Measurements from ENCODE around the gene TM9SF2.
A peak's percentile ranks its signal among the peaks of the same experiment; 100 is the strongest.
"Not testable (repeated sequence)": the region's sequence is repeated elsewhere in the genome, so short reads cannot be mapped to it uniquely, and the experiment has no call there.

Gene TM9SF2, protein sequence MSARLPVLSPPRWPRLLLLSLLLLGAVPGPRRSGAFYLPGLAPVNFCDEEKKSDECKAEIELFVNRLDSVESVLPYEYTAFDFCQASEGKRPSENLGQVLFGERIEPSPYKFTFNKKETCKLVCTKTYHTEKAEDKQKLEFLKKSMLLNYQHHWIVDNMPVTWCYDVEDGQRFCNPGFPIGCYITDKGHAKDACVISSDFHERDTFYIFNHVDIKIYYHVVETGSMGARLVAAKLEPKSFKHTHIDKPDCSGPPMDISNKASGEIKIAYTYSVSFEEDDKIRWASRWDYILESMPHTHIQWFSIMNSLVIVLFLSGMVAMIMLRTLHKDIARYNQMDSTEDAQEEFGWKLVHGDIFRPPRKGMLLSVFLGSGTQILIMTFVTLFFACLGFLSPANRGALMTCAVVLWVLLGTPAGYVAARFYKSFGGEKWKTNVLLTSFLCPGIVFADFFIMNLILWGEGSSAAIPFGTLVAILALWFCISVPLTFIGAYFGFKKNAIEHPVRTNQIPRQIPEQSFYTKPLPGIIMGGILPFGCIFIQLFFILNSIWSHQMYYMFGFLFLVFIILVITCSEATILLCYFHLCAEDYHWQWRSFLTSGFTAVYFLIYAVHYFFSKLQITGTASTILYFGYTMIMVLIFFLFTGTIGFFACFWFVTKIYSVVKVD

DNA sequence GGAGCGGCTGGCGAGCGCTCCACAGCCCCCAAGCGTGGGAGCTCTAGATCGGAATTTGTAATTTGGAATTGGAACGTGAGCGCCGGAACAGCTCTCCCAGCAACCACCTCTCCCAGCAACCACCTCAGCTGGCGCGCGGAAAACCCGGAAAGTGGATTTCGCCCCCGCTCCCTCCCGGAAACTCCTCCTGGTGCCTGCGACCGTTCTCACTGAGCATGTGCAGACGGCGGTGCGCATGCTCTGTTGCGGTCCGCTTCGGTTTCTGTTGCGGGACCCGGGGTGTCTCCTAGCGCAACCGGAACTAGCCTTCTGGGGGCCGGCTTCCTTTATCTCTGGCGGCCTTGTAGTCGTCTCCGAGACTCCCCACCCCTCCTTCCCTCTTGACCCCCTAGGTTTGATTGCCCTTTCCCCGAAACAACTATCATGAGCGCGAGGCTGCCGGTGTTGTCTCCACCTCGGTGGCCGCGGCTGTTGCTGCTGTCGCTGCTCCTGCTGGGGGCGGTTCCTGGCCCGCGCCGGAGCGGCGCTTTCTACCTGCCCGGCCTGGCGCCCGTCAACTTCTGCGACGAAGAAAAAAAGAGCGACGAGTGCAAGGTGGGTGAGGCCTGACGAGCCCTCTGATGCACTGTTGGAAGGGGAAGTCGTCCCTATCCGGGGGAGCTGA is at the start of gene TM9SF2:
TM9SF2 (plus strand) TSS at position 289 of the 664 bp plus-strand sequence; CDS start at position 424, 135 bp downstream.
- FAIRE-seq (no peak), DNase-seq (ENCODE audit: insufficient read length, low spot score) (peak; percentile 88)

DNA sequence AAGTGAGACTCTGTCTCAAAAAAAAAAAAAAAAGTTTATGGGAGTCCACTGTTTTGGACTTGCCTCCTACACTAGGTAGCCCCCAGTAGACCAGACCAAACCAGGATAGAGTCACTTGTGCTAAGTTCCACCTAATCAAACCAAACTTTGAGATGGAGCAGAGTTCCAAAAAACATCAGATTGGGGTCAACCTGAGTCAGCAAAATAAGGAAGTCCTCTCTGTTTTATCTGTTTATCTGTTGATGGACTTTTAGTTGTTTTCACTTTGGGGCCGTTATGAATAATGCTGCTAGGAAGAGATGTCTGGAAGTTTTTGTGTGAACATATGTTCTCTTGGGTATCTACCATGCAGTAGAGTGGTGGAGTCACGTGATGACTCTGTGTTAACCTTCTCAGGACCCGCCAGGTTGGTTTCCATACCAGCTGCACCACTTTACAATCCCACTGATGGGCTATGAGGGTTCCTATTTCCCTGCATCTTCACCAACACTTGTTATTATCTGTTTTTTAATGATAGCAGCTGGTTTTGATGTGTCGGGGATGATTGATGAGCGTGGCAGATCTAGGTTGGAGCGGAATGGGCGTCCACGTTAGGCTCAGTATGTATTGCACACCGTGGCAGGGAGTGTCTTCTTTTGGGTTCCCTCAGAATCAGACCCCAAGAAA is 46.6 kb upstream of the TM9SF2 start:
- DNase-seq (ENCODE audit: insufficient read length, low spot score) (no peak), FAIRE-seq (no peak)

DNA sequence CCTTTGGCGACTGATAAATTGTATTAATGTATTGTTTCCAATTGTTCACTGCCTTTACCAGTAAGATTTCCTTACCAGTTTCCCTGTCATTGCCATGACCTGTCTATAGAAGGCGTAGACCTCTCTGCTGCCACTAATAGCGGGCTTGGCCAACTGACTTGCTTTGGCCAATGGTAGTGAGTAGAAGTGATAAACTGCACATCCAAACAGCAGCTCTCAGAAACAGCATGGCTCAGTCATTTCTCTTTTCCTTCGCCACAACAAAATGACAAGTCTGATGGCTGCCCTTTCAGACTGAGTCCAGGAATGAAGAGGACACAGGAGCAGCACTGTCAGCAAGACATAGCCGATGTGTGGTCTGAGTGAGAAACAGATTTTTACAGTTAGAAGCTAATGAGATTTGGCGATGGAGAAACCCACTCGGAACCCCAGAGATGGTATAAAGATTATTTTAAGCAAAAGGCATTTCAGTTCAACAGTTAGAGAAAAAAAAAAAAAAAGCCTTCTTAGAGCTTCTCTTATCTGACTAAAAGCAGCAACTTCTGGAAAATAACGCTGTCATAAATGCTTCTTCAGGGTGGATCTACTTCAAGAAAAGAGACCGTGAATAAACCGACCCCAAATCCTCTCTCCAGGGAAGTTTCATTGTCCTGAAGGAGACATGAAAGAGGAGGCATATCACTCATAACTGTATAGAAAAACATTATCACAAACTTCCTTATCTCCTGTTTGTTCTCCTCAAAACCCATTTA is 42.0 kb upstream of the TM9SF2 start:
- DNase-seq (ENCODE audit: insufficient read length, low spot score): no peak
- FAIRE-seq: no peak

DNA sequence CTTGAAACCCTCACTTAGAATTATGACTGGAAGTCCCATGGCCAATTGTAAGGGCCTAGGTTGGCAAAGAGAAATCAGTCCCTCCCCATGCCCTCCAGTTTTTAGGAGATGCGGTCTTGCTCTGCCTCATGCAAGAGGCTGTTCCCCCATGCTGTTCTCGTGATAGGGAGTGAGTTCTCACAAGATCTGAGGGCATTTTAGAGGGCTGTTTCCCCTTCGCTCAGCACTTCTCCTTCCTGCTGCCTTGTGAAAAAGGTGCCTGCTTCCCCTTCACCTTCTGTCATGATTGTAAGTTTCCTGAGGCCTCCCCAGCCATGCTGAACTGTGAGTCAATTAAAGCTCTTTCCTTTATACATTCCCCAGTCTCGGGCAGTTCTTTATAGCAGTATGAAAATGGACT is 40.5 kb upstream of the TM9SF2 start:
- not testable (repeated sequence) for FAIRE-seq; DNase-seq (ENCODE audit: insufficient read length, low spot score)

DNA sequence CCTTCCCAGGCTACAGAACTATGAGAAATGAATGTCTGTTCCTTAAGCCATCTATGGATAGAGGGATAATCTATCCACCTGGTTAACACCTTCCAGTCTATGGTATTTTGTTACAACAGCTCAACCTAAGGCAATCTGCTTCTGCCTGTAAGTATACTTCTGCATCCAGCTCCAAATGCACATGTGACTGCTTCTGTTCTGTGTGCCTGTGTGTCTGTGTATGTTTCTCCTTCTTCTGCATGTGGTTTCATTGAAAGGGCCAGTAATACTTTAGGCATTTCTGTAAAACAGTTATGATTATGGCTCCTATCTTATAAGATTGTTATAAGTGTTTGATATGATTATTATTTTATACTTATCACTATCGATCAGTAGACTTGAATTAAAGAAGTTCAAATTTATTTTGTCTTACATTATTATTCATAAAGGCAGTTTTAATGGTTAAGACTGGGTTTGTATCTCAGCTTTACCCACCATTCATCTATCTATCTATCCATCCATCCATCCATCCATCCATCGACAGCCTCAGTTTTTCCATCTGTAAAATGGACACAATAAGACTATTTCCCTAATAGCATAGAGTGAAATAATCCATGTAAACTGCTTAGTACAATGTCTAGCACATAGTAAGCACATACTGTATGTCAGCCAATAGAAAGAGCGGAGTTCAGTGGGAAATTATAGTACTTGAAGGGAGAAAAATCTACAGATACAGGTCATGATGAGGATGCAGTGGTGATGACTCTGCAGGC is 37.5 kb upstream of the TM9SF2 start:
- DNase-seq (ENCODE audit: insufficient read length, low spot score) (no peak), FAIRE-seq (no peak)

DNA sequence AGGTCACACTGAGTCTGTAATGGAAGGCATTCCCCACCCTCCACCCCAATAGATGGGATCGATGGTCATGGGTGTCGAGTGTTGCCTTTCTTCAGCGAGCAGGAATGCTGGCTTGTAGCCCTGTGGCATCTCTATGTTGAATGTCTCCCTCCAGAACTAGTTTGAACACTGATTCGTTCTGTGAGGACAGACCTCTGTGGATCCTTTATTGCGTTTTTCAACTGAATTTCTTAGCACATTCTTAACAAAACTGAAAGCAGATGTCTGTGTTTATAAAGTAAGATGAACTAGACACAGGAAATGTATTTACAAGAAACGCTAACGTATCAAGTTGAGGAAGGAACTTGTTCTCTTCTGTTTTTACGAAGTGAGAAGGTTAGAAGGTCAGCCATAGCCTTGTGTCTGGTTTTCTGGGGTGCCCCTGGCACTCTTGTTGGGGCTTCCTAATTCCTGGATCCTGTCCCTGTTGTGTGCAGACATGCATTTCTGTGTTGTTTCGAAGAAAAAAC is 36.8 kb upstream of the TM9SF2 start:
- DNase-seq (ENCODE audit: insufficient read length, low spot score): no peak
- FAIRE-seq: no peak

DNA sequence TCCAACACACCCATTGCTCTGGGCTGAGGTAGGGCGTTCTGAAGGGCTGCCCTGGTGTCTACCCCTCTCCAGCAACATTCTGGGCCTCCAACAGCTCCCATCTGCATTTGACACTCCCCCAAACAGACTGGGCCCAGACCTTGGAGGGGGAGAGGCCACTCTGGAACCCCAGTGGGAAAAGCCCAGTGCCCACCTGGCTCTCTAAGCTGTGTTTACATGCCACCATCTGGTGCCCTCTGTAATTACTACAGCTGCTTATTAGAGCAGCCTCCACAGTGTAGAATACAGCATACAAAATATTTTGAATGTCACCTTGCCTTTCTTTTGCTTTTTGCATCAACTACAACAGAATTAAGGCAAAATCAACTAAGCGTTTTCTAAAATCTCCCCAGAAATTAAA is 35.8 kb upstream of the TM9SF2 start:
- no peak for DNase-seq (ENCODE audit: insufficient read length, low spot score)
- FAIRE-seq: no peak

DNA sequence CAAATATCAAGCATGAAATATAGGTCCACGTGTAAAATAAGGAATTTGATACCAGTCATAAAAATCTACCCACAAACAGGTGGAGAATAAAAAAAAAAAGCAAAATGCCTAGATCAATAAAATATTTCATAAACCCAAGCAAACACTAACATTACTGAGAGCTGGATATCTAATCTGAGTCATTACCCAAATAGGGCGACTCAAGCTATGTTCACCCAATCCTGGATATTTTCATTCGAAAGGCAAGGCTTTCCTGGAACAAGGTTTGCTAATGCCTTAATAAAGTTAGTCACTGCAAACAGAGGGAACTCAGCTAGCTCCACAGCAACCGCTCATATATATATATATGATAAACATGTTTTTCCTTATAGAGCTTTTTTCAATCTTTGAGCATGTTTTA is 33.5 kb upstream of the TM9SF2 start:
- FAIRE-seq: no peak
- DNase-seq (ENCODE audit: insufficient read length, low spot score): no peak

DNA sequence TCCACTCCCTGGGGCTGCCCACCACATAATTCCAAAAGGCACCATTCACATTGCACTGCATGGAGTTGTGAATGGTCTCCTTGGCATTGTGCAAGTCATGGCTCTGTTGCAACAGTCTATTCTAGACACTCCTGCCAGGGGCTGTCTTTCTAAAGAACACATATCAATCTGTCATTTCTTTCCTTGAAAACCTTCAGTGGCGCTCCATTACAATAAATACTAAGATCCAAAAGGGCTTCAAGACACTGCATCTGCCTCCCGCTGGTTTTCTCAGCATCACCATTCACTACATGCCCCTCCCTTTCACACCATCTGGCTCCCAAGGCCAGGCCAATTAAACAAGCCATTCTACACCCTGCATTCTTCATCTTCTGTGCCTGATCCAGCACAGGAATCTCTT is 32.2 kb upstream of the TM9SF2 start:
- DNase-seq (ENCODE audit: insufficient read length, low spot score) (no peak), FAIRE-seq (no peak)

DNA sequence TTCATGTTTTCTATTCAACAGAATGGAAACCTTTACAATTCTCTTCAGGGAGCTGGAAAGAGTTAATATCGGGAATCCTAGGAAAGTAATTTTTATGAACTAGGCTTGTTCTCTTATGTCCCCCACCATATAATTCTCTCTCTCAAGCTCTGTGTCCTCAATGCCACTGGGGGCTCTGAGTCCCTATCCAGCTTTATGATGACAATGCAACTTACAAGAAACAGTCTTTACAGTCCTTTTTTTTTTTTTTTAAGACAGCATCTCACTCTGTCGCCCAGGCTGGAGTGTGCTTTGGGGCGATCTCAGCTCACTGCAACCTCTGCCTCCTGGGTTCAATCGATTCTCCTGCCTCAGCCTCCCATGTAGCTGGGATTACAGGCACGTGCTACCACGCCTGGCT is 31.2 kb upstream of the TM9SF2 start:
- FAIRE-seq: no peak

DNA sequence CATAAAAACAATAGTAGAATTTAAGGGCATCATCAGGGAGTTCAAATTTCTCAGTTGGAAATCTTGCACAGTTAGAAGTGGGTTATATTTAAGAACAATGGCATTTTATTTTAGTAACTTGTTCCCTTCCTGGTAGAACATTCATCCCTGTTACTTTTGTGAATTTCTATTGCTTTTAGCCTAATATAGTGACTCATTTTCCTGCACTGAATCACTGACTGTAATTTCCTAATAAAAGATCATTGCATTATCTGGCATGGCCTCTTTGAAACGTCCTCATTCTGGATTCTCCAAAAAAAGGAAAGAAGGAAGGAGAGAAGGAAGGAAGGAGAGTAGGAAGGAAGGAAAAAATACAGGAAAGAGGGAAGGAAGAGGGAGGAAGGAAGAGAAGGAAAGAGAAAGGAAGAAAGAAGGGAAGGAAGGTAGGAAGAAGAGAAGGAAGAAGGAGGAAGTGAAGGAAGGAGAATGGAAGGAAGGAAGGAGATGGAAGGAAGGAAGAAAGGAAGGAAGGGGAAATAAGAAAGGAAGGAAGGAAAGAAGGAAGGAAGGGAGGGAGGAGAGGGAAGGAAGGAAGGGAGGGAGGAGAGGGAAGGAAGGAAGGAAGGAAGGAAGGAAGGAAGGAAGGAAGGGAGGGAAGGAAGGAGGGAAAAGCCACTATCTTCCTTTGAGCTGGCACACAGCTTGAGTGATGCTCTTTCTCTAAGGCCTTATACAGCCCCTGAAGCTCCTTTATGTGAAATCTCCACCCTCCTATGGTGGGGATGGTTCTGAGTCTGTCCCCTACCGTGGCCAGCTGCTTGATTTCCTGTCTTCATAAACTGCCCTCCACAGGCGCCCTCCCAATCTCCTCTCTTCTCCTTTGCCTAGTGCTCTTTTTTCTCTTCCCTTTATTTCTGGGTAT is 29.8 kb upstream of the TM9SF2 start:
- FAIRE-seq (no peak), DNase-seq (ENCODE audit: insufficient read length, low spot score) (no peak)

More for the DNA sequence above, 31.2 kb upstream of the TM9SF2 start:
- DNase-seq (ENCODE audit: insufficient read length, low spot score): no peak

DNA sequence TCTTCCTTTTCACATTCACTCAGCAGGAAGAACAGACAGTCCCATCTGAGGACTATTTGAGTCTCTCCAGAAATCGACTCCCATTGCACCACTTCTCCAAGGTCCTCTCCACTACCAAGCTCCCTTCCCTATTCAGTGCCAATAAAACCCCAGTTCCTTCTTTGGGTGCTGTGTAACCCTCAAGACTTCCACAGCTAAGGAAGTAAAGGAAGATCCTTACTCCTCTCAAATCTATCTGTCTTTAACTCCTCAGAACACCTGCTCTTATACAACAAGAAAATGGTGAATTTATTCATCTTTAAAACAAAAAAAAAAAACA is 29.2 kb upstream of the TM9SF2 start:
- no peak for FAIRE-seq
- no peak for DNase-seq (ENCODE audit: insufficient read length, low spot score)

DNA sequence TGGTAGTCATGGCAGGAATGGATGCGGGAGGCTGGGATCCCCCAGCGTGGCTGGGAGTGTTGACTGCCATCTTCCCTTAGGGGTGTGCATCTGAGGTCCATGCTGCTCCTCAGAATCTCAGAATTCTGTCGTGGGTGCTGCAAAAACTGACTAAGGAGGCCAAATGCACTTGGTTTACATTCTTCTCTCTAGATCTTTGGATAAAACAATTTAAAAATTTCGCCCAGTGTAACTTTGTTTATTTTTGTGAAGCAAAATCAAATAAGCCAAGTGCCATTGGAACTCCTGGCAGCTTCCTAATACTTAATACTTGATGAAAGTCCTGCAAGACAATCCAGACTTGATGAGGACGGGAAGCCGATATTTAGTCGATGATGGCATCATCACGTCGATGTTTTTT is 27.8 kb upstream of the TM9SF2 start:
- no peak for FAIRE-seq

DNA sequence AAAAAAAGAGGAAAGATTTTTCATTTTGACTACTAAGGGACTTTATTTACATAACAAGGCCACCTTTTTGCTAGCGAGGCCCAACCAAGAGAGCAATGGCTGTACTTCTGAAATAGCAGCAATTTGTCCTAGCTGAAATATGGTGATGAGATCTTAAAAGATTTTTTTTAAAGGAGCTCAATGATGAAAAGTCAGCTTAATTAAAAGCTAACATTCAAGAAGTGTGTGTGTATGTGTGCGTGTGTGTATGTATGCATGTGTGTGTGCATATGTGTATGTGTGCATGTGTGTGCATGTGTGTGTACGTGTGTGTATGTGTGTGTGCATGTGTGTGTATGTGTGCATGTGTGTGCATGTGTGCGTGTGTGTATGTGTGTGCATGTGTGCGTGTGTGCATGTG is 24.6 kb upstream of the TM9SF2 start:
- FAIRE-seq: no peak
- DNase-seq (ENCODE audit: insufficient read length, low spot score): no peak

More for the DNA sequence above, 27.8 kb upstream of the TM9SF2 start:
- DNase-seq (ENCODE audit: insufficient read length, low spot score): no peak

DNA sequence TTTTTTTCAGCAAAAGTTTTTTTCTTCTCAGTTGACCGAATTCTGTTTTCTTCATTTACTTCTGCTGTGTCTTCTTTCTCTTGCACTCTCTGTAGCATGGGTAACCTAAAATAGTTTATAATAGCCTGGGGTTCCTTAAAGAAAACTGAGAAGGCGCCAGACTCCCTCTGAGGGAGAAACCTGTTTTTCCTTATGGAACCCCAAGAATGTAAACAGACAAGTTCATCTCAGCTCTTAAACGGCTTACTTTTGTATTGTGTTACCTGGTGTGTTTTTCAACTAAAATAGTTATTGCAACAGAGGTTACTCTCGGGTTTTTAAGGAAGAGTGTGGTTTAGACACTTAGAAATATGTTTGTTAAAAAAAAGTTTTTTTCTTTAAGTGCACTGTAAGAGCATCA is 23.8 kb upstream of the TM9SF2 start:
- FAIRE-seq (no peak), DNase-seq (ENCODE audit: insufficient read length, low spot score) (no peak)

DNA sequence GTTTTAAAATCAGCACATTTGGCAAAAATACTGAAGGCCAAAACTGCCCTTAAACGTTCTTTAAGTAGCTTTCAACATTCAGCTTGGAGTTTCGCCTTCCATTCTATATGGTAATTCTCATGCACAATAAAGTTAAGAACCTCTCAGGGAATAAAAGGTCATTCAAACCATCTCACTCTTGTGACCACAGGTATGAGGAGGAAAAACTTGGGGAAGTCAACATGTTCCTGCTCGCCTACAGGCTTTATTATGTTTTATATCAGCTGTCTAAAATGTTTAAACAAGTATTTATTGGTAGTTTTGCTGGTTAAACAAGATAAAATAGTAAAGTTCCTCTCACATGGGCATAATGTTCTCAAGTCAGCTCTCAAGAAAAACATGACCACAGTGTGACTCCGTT is 19.9 kb upstream of the TM9SF2 start:
- FAIRE-seq (no peak), DNase-seq (ENCODE audit: insufficient read length, low spot score) (no peak)

DNA sequence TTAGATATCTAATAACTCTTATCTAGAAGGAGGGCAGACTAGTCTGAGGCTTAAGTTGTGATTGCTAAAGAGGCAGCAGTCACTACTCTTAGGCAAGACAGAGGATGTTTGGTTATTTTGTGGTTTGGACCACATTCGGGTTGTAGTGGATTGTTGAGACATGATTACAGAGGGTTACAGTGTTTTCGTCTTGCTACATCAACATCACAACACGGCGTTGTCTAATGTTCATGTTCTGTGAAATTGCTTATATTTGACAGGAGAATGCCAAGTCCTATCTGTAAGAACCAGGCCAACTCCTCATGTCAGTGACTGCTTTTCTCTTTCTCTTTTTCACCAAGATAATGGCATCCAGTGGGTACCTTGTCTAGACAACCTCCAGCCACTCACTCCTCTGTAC is 16.8 kb upstream of the TM9SF2 start:
- no peak for DNase-seq (ENCODE audit: insufficient read length, low spot score)
- FAIRE-seq: no peak

DNA sequence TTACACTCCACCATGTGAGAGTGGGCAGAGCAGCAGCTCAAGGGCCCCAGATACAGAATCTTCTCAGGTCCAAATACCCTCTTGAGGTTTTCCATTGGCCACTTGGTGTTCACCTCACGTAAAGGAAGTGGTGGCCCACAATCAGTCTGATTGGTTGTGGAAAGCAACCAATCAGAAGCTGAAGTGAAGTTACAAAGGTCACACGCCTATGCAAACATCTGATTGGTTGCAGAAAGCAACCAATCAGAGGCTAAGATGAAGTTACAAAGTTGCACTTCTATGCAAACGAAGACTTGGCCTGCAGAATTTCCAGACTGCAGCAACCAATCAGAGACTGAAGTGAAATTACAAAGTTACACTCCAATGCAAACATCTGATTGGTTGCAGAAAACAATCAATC is 14.3 kb upstream of the TM9SF2 start:
- FAIRE-seq: no peak
- DNase-seq (ENCODE audit: insufficient read length, low spot score): no peak

DNA sequence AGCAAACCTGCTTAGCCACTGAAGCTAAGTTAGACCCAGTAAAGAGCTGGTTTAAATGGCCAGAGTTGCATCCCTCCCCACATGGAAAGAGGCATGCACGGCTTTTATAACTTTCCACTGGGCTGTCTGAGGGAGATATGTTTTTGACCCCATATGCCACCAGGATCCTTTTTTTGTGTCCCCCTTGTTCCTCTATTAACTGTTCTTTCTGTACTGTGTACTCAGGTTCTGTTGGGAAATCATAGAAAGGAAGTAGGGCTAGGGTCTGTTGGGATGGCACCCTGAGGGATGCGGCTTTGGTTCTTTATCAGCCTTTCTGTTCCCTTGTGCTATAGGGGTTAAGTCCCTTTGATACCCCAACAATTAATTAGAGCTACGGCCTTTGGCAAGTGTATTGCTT is 12.2 kb upstream of the TM9SF2 start:
- FAIRE-seq: no peak
- no peak for DNase-seq (ENCODE audit: insufficient read length, low spot score)
